Measurements from ENCODE around the gene C19orf18.
A peak's percentile ranks its signal among the peaks of the same experiment; 100 is the strongest.

C19orf18 gene

GRCh38 chr19:57947419-57948134 lies 26.8 kb downstream of the C19orf18 start, which contains the start of gene ZNF256:
Gene ZNF256 (minus strand): TSS chr19:57947706. CDS start chr19:57947474, 232 bp downstream.
- peak; percentile 88 to 90 for DNase-seq

GRCh38 chr19:57947088-57947418 lies 27.3 kb downstream of the C19orf18 start:
- DNase-seq: no peak

- DNase-seq: no peak
Observed at GRCh38 chr19:57946316-57946715, 28.0 kb downstream of the C19orf18 start.

GRCh38 chr19:57941593-57941992 lies 32.7 kb downstream of the C19orf18 start:
- no peak for DNase-seq

GRCh38 chr19:57935731-57936130 lies 38.6 kb downstream of the C19orf18 start:
- no peak for DNase-seq

- peak; percentile 11 to 21 for DNase-seq
Observed at GRCh38 chr19:57934820-57935665, 39.3 kb downstream of the C19orf18 start, which contains the start of gene ZNF418. Gene ZNF418 (minus strand): TSS chr19:57935402. CDS start chr19:57933822, 1,580 bp downstream.

- no peak for DNase-seq
Observed at GRCh38 chr19:57927587-57927986, 46.7 kb downstream of the C19orf18 start.

- DNase-seq: peak; percentile 81 to 83
Observed at GRCh38 chr19:57916168-57916995, 58.0 kb downstream of the C19orf18 start, which contains the start of gene ZNF417. Gene ZNF417 (minus strand): TSS chr19:57916592. CDS start chr19:57916411, 181 bp downstream.

GRCh38 chr19:57914531-57914930 lies 59.8 kb downstream of the C19orf18 start:
- no peak for DNase-seq

Data from activated CD4-positive, alpha-beta T cell treated with anti-CD3 and anti-CD28 coated beads, Interleukin-2, amount 50 U/mL, for 4 hours (primary cell).